Measurements from ENCODE around the gene CHST15. TPM values are rescaled to one million over a fixed set of nuclear protein-coding genes. Genes with fewer than 3 reads are reported as not detected.

CHST15 gene
- total and polyA plus RNA-seq, 2 of the 8 experiments (the other 6 are each of a cell fraction or from before 2014, with no cell fraction given): 8.8 to 9.1 TPM

GRCh38 chr10:124037784-124038183, 55.6 kb downstream of the CHST15 start:
- Histone ChIP-seq H3K4me1 (replicated peaks in 1 of 4; ENCODE audit: control insufficient read depth in 3 of 4, insufficient read depth in 4 of 4, low read length in 3 of 4) (peaks cover 2 to 12% (median 8%) of the 10 kb centered on the region in 4 experiments), H4K20me1 (replicated peaks in 1 of 2; ENCODE audit: control insufficient read depth in 1 of 2, insufficient read depth in 2 of 2, low read length in 2 of 2) (no peaks in the 10 kb centered on the region), H4K5ac (ENCODE audit: insufficient read length, low read depth, low read length) (no peak overlapping the region), H3K36me3 (ENCODE audit: control insufficient read depth in 2 of 4, insufficient read depth in 4 of 4, low read length in 3 of 4) (no peaks in the 10 kb centered on the region), H2BK20ac (ENCODE audit: low read length) (no peak overlapping the region), H3K18ac (ENCODE audit: extremely low read depth, low read length) (no peak overlapping the region), H3K14ac (ENCODE audit: insufficient read length) (no peak overlapping the region), H2BK15ac (ENCODE audit: low read length) (no peak overlapping the region), H3K27ac (ENCODE audit: low read depth, low read length) (no peak overlapping the region), H3K79me2 (ENCODE audit: control insufficient read depth in 1 of 2, insufficient read depth in 2 of 2, low read length in 2 of 2) (no peaks in the 10 kb centered on the region), H3K4ac (replicated peaks; ENCODE audit: insufficient read length, low read depth, low read length) (no peak overlapping the region), H3K27me3 (replicated peaks in 1 of 4; ENCODE audit: control insufficient read depth in 3 of 4, extremely low read depth in 1 of 4, insufficient read depth in 3 of 4, low read length in 3 of 4) (no peaks in the 10 kb centered on the region), H2BK120ac (replicated peaks; ENCODE audit: low read depth, low read length) (no peak overlapping the region), H3K9ac (replicated peaks in 1 of 4; ENCODE audit: extremely low read depth in 1 of 4, low read depth in 3 of 4, low read length in 3 of 4) (no peak overlapping the region), H2BK12ac (ENCODE audit: low read depth, low read length) (no peak overlapping the region), H3K4me3 (ENCODE audit: extremely low read depth in 1 of 4, insufficient read depth in 2 of 4, low read depth in 3 of 4, low read length in 4 of 4) (no peak overlapping the region), H3K23me2 (ENCODE audit: low read depth, low read length) (no peaks in the 10 kb centered on the region), H2AFZ (ENCODE audit: low read length) (no peak overlapping the region), H3K9me3 (ENCODE audit: insufficient read depth in 2 of 2, low read depth in 1 of 2, low read length in 1 of 2) (no peaks in the 10 kb centered on the region), H2AK5ac (ENCODE audit: low read depth, low read length) (no peak overlapping the region), H4K8ac (ENCODE audit: extremely low read depth, insufficient read depth, low read length) (no peak overlapping the region), H3K79me1 (ENCODE audit: low read depth, low read length) (no peaks in the 10 kb centered on the region), H3K56ac (replicated peaks; ENCODE audit: insufficient read length, low read depth, low read length) (no peak overlapping the region), H2BK5ac (ENCODE audit: low read depth, low read length) (no peak overlapping the region), H3K4me2 (ENCODE audit: insufficient read depth in 1 of 2, low read depth in 2 of 2, low read length in 2 of 2) (no peak overlapping the region), H3K23ac (ENCODE audit: insufficient read length) (no peak overlapping the region), H4K91ac (replicated peaks; ENCODE audit: insufficient read length, low read length) (no peak overlapping the region)
- ChIA-PET CTCF (ENCODE audit: partially characterized antibody) (no interaction called here), POLR2A (ENCODE audit: partially characterized antibody) (no interaction called here)
- 87% methylated on average over 8 of the region's 8 CpGs; no CpG with 5 or more reads in 1 of the 2 experiments for WGBS, 2 experiments (ENCODE audit: extremely low coverage in 1 of 2, insufficient coverage in 1 of 2, insufficient read length in 1 of 2, insufficient replicate concordance in 2 of 2, low coverage in 1 of 2, low lambda C conversion rate in 2 of 2, missing lambda C conversion rate in 1 of 2)
- FAIRE-seq (no peak), DNase-seq (ENCODE audit: low read depth in 1 of 2, low spot score in 2 of 2) (no peak)
- TF ChIP-seq SRF (IDR thresholded peaks at IDR 0.05; ENCODE audit: low read depth, low read length): no peak
- no peak for TF ChIP-seq GTF2F1 (IDR thresholded peaks at IDR 0.05; ENCODE audit: borderline replicate concordance, low read depth, low read length)
- TF ChIP-seq KDM5A (IDR thresholded peaks at IDR 0.05; ENCODE audit: low read length): no peak
- no peak for TF ChIP-seq CBX8 (IDR thresholded peaks at IDR 0.05; ENCODE audit: borderline replicate concordance, low read depth, low read length)
